HCT116 (cell line): ENCODE data around the gene CNTNAP5. TPM values are rescaled to one million over a fixed set of nuclear protein-coding genes. Genes with fewer than 3 reads are reported as not detected.

ENCODE experiments used
- ATAC-seq: fragments of 200-7000 bp; cut with Tn5 transposase; 2 replicates; pipeline ENCODE4 v1.9.1; 2020; ENCODE audit warnings: mild to moderate bottlenecking, moderate library complexity
- BruUV-seq: library from RNA; stranded (reverse); fragments of 400-500 nt; replicated peaks from 2 replicates; lab custom pipeline; 2021; lab: Mats Ljungman, UMichigan
- CTCF ChIA-PET: fragments of 300-600 bp; sonication (Branson Sonifier 250); formaldehyde crosslinking; loops from one replicate; lab custom pipeline; 2021; ENCODE audit warnings: antibody characterized with exemption; lab: Charles Lee
- POLR2A ChIA-PET: fragments of 300-600, 350-600 bp; sonication (Branson Sonifier 250); formaldehyde crosslinking; loops from one replicate; lab custom pipeline; 2021; ENCODE audit warnings: antibody characterized with exemption; lab: Charles Lee
- RAD21 ChIA-PET, 2 experiments: fragments of 300-600 bp; sonication (Branson Sonifier 250); formaldehyde crosslinking; loops; one replicate each; lab custom pipeline; 2023; ENCODE audit warnings: low total read pairs in 2 of 2; ENCODE audit not compliant: uncharacterized antibody in 2 of 2, unreplicated experiment in 2 of 2, low non-redundant PET in 1 of 2; lab: Charles Lee
- DNase-seq: peaks from one replicate; pipeline ENCODE4 v3.0.0-alpha.2; 2010; ENCODE audit warnings: low read depth, low spot score
- H2AFZ ChIP-seq: fragments of 200-600 bp; shearing (Covaris generic), sonication (generic); 2 replicates; pipeline ENCODE4 v1.6.1; 2017; ENCODE audit warnings: low read depth, mixed run types, mixed read lengths, antibody characterized with exemption, low read length; ENCODE audit not compliant: poor library complexity, severe bottlenecking
- H3K27ac ChIP-seq: 2 replicates; pipeline ENCODE4 v1.5.1; 2012; ENCODE audit warnings: low read depth, low read length
- H3K27me3 ChIP-seq: fragments of 200-600 bp; sonication (generic); 2 replicates; pipeline ENCODE4 v1.6.1; 2016; ENCODE audit warnings: mixed run types, low read length, mixed read lengths; ENCODE audit not compliant: insufficient read depth
- H3K36me3 ChIP-seq, 2 experiments: fragments of 200-500 bp in 1 of 2; fragments of 200-600 bp in 1 of 2; sonication (Bioruptor generic) in 1 of 2; sonication (generic) in 1 of 2; 2 replicates each; pipeline versions ENCODE4 v1.5.1 to v1.6.1; 2014 to 2016; ENCODE audit warnings: low read length in 2 of 2, inconsistent platforms in 1 of 2, mixed read lengths in 1 of 2, mixed run types in 1 of 2; ENCODE audit not compliant: insufficient read depth in 2 of 2, control insufficient read depth in 1 of 2
- H3K4me1 ChIP-seq, 2 experiments: fragments of 200-600 bp in 1 of 2; sonication (generic) in 1 of 2; 2 replicates each; pipeline versions ENCODE4 v1.5.1 to v1.6.1; 2012 to 2017; ENCODE audit warnings: low read length in 2 of 2, inconsistent platforms in 1 of 2, mild to moderate bottlenecking in 1 of 2, mixed read lengths in 1 of 2, mixed run types in 1 of 2, moderate library complexity in 1 of 2; ENCODE audit not compliant: insufficient read depth in 2 of 2, control insufficient read depth in 1 of 2
- H3K4me2 ChIP-seq: fragments of 200-600 bp; sonication (generic); 2 replicates; pipeline ENCODE4 v1.6.1; 2017; ENCODE audit warnings: mixed run types, low read length, mixed read lengths
- H3K4me3 ChIP-seq, 2 experiments: fragments of 200-600 bp in 1 of 2; sonication (generic) in 1 of 2; replicated peaks in 1 of 2; 2 replicates each; pipeline ENCODE4 v1.5.1; 2011 to 2016; ENCODE audit warnings: low read length in 2 of 2, control low read depth in 1 of 2, low read depth in 1 of 2, mild to moderate bottlenecking in 1 of 2, mixed read lengths in 1 of 2, mixed run types in 1 of 2
- H3K79me2 ChIP-seq: fragments of 200-600 bp; sonication (generic); 2 replicates; pipeline ENCODE4 v1.6.1; 2017; ENCODE audit warnings: mild to moderate bottlenecking, mixed run types, low read length, moderate library complexity, mixed read lengths; ENCODE audit not compliant: insufficient read depth
- H3K9ac ChIP-seq: fragments of 200-600 bp; sonication (generic); 2 replicates; pipeline ENCODE4 v1.6.1; 2016; ENCODE audit warnings: low read length, mixed read lengths
- H3K9me2 ChIP-seq: fragments of 200-600 bp; sonication (generic), shearing (Covaris generic); 2 replicates; pipeline ENCODE4 v1.6.1; 2017; ENCODE audit warnings: mixed run types, mild to moderate bottlenecking, moderate library complexity; ENCODE audit not compliant: insufficient read depth
- H3K9me3 ChIP-seq, 2 experiments: fragments of 200-500 bp in 1 of 2; fragments of 200-600 bp in 1 of 2; sonication (Bioruptor generic) in 1 of 2; sonication (generic) in 1 of 2; 2 replicates each; pipeline ENCODE4 v1.6.1; 2014 to 2017; ENCODE audit warnings: low read length in 2 of 2, mixed read lengths in 2 of 2, inconsistent platforms in 1 of 2, low read depth in 1 of 2, mild to moderate bottlenecking in 1 of 2, mixed run types in 1 of 2, moderate library complexity in 1 of 2; ENCODE audit not compliant: control insufficient read depth in 1 of 2, insufficient read depth in 1 of 2
- H4K20me1 ChIP-seq: fragments of 200-600 bp; sonication (generic), shearing (Covaris generic); 2 replicates; pipeline ENCODE4 v1.6.1; 2017; ENCODE audit warnings: mixed run types, mild to moderate bottlenecking, moderate library complexity; ENCODE audit not compliant: insufficient read depth
- ELF1 ChIP-seq: IDR thresholded peaks from 2 replicates; pipeline ENCODE4 v1.6.1; 2012; ENCODE audit warnings: low read depth, borderline replicate concordance
- FOSL1 ChIP-seq: IDR thresholded peaks from 2 replicates; pipeline ENCODE4 v1.6.1; 2012; ENCODE audit warnings: low read depth
- JUND ChIP-seq: IDR thresholded peaks from 2 replicates; pipeline ENCODE4 v1.6.1; 2012
- MAX ChIP-seq: IDR thresholded peaks from 2 replicates; pipeline ENCODE4 v1.6.1; 2012
- POLR2A ChIP-seq: IDR thresholded peaks from 2 replicates; pipeline ENCODE4 v1.7.0; 2011; ENCODE audit warnings: borderline replicate concordance; ENCODE audit not compliant: insufficient read depth, insufficient read length; ENCODE audit errors: extremely low read depth
- RAD21 ChIP-seq: IDR thresholded peaks from 2 replicates; pipeline ENCODE4 v1.6.1; 2012; ENCODE audit warnings: low read depth, mild to moderate bottlenecking
- REST ChIP-seq: IDR thresholded peaks from 2 replicates; pipeline ENCODE4 v1.6.1; 2012; ENCODE audit warnings: low read depth
- SIN3A ChIP-seq: IDR thresholded peaks from 2 replicates; pipeline ENCODE4 v1.6.1; 2012; ENCODE audit warnings: low read depth
- SP1 ChIP-seq: IDR thresholded peaks from 2 replicates; pipeline ENCODE4 v1.6.1; 2012; ENCODE audit warnings: low read depth
- TCF7L2 ChIP-seq: IDR thresholded peaks from 2 replicates; pipeline ENCODE4 v1.7.0; 2011; ENCODE audit warnings: borderline replicate concordance, inconsistent platforms; ENCODE audit not compliant: insufficient read depth, insufficient read length; ENCODE audit errors: extremely low read depth
- YY1 ChIP-seq: IDR thresholded peaks from 2 replicates; pipeline ENCODE4 v1.6.1; 2011; ENCODE audit warnings: low read length, low read depth, moderate library complexity, mild to moderate bottlenecking; ENCODE audit not compliant: insufficient replicate concordance; ENCODE audit errors: extremely low read depth
- ZBTB33 ChIP-seq: IDR thresholded peaks from 2 replicates; pipeline ENCODE4 v1.6.1; 2011; ENCODE audit warnings: mild to moderate bottlenecking, low read length, moderate library complexity; ENCODE audit not compliant: insufficient replicate concordance; ENCODE audit errors: extremely low read depth
- ZFX ChIP-seq: fragments of 450-650 bp; IDR thresholded peaks from 2 replicates; pipeline ENCODE4 v1.6.1; 2017
- ZNF274 ChIP-seq: fragments of 200-500 bp; sonication (Bioruptor generic); IDR thresholded peaks from 2 replicates; pipeline ENCODE4 v1.6.1; 2014; ENCODE audit warnings: mild to moderate bottlenecking, low read depth, low read length, inconsistent platforms
- intact Hi-C: fragments of 100-400 bp; cut with micrococcal nuclease; formaldehyde crosslinking; loops from 2 replicates; pipeline ENCODE4 v1.10.0; 2022
- total RNA-seq: library from RNA; stranded (reverse); gene quantifications from one replicate; pipeline ENCODE4 v1.2.1, GENCODE V29; 2021; ENCODE audit not compliant: unreplicated experiment

Gene CNTNAP5
- total RNA-seq, 1 experiment from 2014 or later: not detected

- ATAC-seq (no peak), DNase-seq (no peak)
- Histone ChIP-seq H3K79me2 (no peaks in the 10 kb centered on the region), H4K20me1 (no peaks in the 10 kb centered on the region), H3K36me3 (no peaks in the 10 kb centered on the region), H3K9ac (no peak overlapping the region), H3K9me3 (peaks cover 14% of the 10 kb centered on the region in 2 experiments; a peak in 2 of 4 replicates), H3K4me1 (no peaks in the 10 kb centered on the region), H3K4me2 (no peak overlapping the region), H2AFZ (no peak overlapping the region), H3K27me3 (no peaks in the 10 kb centered on the region), H3K9me2 (no peaks in the 10 kb centered on the region), H3K4me3 (no peak overlapping the region), H3K27ac (no peak overlapping the region)
- ChIA-PET RAD21 (no interaction called here), CTCF (no interaction called here), POLR2A (no interaction called here)
- no peak for TF ChIP-seq ZBTB33
- intact Hi-C loops: no loop called here
- no TSS peak for BruUV-seq
Observed at GRCh38 chr2:124663645-124663997, 638.5 kb downstream of the CNTNAP5 start.

- Histone ChIP-seq H4K20me1 (no peaks in the 10 kb centered on the region), H3K4me1 (no peaks in the 10 kb centered on the region), H3K9me2 (no peaks in the 10 kb centered on the region), H3K36me3 (no peaks in the 10 kb centered on the region), H3K9ac (no peak overlapping the region), H3K9me3 (peaks cover 9 to 17% of the 10 kb centered on the region in 2 experiments; a peak in 2 of 4 replicates), H3K4me2 (no peak overlapping the region), H3K79me2 (no peaks in the 10 kb centered on the region), H3K27me3 (no peaks in the 10 kb centered on the region), H3K27ac (no peak overlapping the region), H2AFZ (no peak overlapping the region), H3K4me3 (no peak overlapping the region)
- ATAC-seq (no peak), DNase-seq (no peak)
- RAD21 ChIA-PET: no interaction called here
- intact Hi-C loops: no loop called here
- BruUV-seq: no TSS peak
- CTCF ChIA-PET: no interaction called here
- POLR2A ChIA-PET: no interaction called here
- no peak for TF ChIP-seq TCF7L2
- TF ChIP-seq ZNF274: no peak
- TF ChIP-seq MAX: no peak
- TF ChIP-seq POLR2A: no peak
- TF ChIP-seq YY1: no peak
- no peak for TF ChIP-seq REST
- no peak for TF ChIP-seq JUND
- no peak for TF ChIP-seq RAD21
- no peak for TF ChIP-seq ELF1
- TF ChIP-seq FOSL1: no peak
- no peak for TF ChIP-seq ZFX
- no peak for TF ChIP-seq SIN3A
- TF ChIP-seq SP1: no peak
Observed at GRCh38 chr2:124664363-124664762, 639.3 kb downstream of the CNTNAP5 start.
